ENCODE results near the gene ASCL5.

- no peak for TF ChIP-seq EZH2phosphoT487 (IDR thresholded peaks at IDR 0.05; ENCODE audit: low read length)
- no peak for TF ChIP-seq CTCF (IDR thresholded peaks at IDR 0.05; ENCODE audit: low read length)
Observed at GRCh38 chr1:201126463-201126831, 537 bp downstream of the ASCL5 start.
